Measurements from ENCODE around the gene NID1.

- TF ChIP-seq CTCF (conservative IDR thresholded peaks at IDR 0.05; ENCODE audit: low read depth, low read length) (no peak), EZH2phosphoT487 (IDR thresholded peaks at IDR 0.05; ENCODE audit: borderline replicate concordance, low read length) (no peak), EZH2 (IDR thresholded peaks at IDR 0.05; ENCODE audit: low read length, unreplicated experiment) (no peak)
Observed at GRCh38 chr1:235943581-235944114, 121.2 kb downstream of the NID1 start.
